ENCODE measurements around the gene RNF208. TPM values are rescaled to one million over a fixed set of nuclear protein-coding genes. Genes with fewer than 3 reads are reported as not detected.

RNF208 gene
- total and polyA plus RNA-seq, 9 of the 15 experiments (the other 6 are each of a cell fraction or from before 2014, with no cell fraction given) = 0.15 to 6.9 (median 0.50) TPM; not detected in 2

DNA sequence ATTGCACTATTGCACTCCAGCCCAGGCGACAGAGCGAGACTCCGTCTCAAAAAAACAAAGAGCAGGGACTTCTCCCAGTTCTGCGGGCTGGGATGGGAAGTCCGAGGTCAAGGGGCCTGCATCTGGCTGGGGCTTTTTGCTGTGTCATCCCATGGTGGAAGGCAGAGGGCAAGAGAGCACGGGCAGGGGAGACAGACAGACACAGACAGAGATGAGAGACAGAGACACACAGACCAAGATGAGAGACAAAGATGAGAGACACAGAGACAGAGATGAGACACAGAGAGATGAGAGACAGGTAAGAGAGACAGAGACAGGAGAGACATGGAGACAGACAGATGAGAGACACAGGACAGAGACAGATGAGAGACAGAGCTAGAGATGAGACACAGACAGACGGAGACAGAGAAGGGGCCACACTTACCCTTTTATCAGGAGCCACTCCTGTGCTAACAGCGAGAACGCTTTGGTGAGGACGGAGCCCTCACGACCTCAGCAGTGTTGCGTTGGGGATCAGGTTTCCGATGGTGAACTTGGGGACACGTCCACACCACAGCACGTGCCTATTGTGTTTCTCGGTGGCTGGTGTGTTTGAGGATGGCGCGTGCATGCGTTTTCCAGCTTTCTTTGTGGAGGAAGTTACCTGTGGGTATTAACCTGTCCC is 46.6 kb upstream of the RNF208 start (continued):
- peak; percentile 83 for TF ChIP-seq BHLHE40 (IDR thresholded peaks at IDR 0.05; ENCODE audit: low read length)
- TF ChIP-seq HMGN3 (IDR thresholded peaks at IDR 0.05; ENCODE audit: borderline replicate concordance, extremely low read depth, insufficient read length, low read depth, low read length) = no peak
- TF ChIP-seq ZNF695 (CRISPR knock-in tag; IDR thresholded peaks at IDR 0.05) = no peak
- TF ChIP-seq KHSRP (IDR thresholded peaks at IDR 0.05) = no peak
- TF ChIP-seq UBTF (IDR thresholded peaks at IDR 0.05; ENCODE audit: borderline replicate concordance in 1 of 2, low read depth in 2 of 2, low read length in 2 of 2) = no peak
- no peak for TF ChIP-seq STAT5B (CRISPR knock-in tag; IDR thresholded peaks at IDR 0.05)
- TF ChIP-seq FOXK2 (conservative IDR thresholded peaks at IDR 0.05 in 1 of 2, IDR thresholded peaks at IDR 0.05 in 1 of 2; ENCODE audit: low read depth in 2 of 2) = peak; percentile 58 to 59; a peak in 2 of 4 replicates
- TF ChIP-seq NFATC3 (IDR thresholded peaks at IDR 0.05) = no peak
- TF ChIP-seq POLR3G (IDR thresholded peaks at IDR 0.05; ENCODE audit: extremely low read depth, insufficient read length, insufficient replicate concordance) = no peak
- peak; percentile 70; the same call in 1 of the 2 replicates for TF ChIP-seq CTBP1 (IDR thresholded peaks at IDR 0.05; ENCODE audit: borderline replicate concordance)
- no peak for TF ChIP-seq ATF7 (IDR thresholded peaks at IDR 0.05)
- TF ChIP-seq SRSF1 (IDR thresholded peaks at IDR 0.05; ENCODE audit: low read depth, low read length) = no peak
- TF ChIP-seq GATA2 (CRISPR knock-in tag; IDR thresholded peaks at IDR 0.05) = no peak
- TF ChIP-seq, protein P1, sequence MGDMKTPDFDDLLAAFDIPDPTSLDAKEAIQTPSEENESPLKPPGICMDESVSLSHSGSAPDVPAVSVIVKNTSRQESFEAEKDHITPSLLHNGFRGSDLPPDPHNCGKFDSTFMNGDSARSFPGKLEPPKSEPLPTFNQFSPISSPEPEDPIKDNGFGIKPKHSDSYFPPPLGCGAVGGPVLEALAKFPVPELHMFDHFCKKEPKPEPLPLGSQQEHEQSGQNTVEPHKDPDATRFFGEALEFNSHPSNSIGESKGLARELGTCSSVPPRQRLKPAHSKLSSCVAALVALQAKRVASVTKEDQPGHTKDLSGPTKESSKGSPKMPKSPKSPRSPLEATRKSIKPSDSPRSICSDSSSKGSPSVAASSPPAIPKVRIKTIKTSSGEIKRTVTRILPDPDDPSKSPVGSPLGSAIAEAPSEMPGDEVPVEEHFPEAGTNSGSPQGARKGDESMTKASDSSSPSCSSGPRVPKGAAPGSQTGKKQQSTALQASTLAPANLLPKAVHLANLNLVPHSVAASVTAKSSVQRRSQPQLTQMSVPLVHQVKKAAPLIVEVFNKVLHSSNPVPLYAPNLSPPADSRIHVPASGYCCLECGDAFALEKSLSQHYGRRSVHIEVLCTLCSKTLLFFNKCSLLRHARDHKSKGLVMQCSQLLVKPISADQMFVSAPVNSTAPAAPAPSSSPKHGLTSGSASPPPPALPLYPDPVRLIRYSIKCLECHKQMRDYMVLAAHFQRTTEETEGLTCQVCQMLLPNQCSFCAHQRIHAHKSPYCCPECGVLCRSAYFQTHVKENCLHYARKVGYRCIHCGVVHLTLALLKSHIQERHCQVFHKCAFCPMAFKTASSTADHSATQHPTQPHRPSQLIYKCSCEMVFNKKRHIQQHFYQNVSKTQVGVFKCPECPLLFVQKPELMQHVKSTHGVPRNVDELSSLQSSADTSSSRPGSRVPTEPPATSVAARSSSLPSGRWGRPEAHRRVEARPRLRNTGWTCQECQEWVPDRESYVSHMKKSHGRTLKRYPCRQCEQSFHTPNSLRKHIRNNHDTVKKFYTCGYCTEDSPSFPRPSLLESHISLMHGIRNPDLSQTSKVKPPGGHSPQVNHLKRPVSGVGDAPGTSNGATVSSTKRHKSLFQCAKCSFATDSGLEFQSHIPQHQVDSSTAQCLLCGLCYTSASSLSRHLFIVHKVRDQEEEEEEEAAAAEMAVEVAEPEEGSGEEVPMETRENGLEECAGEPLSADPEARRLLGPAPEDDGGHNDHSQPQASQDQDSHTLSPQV (IDR thresholded peaks at IDR 0.05) = peak; percentile 83
- TF ChIP-seq, protein P2, sequence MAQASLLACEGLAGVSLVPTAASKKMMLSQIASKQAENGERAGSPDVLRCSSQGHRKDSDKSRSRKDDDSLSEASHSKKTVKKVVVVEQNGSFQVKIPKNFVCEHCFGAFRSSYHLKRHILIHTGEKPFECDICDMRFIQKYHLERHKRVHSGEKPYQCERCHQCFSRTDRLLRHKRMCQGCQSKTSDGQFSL (CRISPR knock-in tag; IDR thresholded peaks at IDR 0.05) = no peak
- TF ChIP-seq, protein P2 (tag; IDR thresholded peaks at IDR 0.05) = no peak
- TF ChIP-seq TCF3 (CRISPR knock-in tag; IDR thresholded peaks at IDR 0.05) = peak; percentile 33; the same call in 1 of the 2 replicates
- TF ChIP-seq JUN (IDR thresholded peaks at IDR 0.05; ENCODE audit: borderline replicate concordance, low read depth, low read length) = no peak
- TF ChIP-seq JUN (CRISPR knock-in tag; IDR thresholded peaks at IDR 0.05; ENCODE audit: borderline replicate concordance) = 0 out of 2 replicates have a peak, but pooled peaks have one; percentile 21
- TF ChIP-seq TRIM28 (IDR thresholded peaks at IDR 0.05) = no peak; the same call in 1 of the 2 replicates
- peak; percentile 56; the same call in 1 of the 2 replicates for TF ChIP-seq PHB2 (IDR thresholded peaks at IDR 0.05; ENCODE audit: low read depth)
- TF ChIP-seq POLR2A (conservative IDR thresholded peaks at IDR 0.05) = peak; percentile 62; the same call in 1 of the 2 replicates

Measured in K562 (cell line).